Fibroblast of lung (primary cell): ENCODE measurements around the gene TBL3. TPM values are rescaled to one million over a fixed set of nuclear protein-coding genes. Genes with fewer than 3 reads are reported as not detected.

Experiments
- DNase-seq, 2 donors: peaks; one replicate each; pipeline versions ENCODE4 v3.0.0 to v3.0.0-alpha.2; 2010; ENCODE audit warnings: low read depth in 2 of 2
- H2AFZ ChIP-seq: 2 replicates; pipeline ENCODE4 v1.5.1; 2012; ENCODE audit warnings: low read length, control low read depth, inconsistent platforms
- H3K27ac ChIP-seq: 2 replicates; pipeline ENCODE4 v1.5.1; 2011; ENCODE audit warnings: low read length, control low read depth; ENCODE audit not compliant: insufficient read depth
- H3K27me3 ChIP-seq: 2 replicates; pipeline ENCODE4 v1.5.1; 2011; ENCODE audit warnings: mild to moderate bottlenecking, low read length; ENCODE audit not compliant: control insufficient read depth, insufficient read depth
- H3K36me3 ChIP-seq: 2 replicates; pipeline ENCODE4 v1.5.1; 2011; ENCODE audit warnings: low read length; ENCODE audit not compliant: control insufficient read depth, insufficient read depth
- H3K4me1 ChIP-seq: 2 replicates; pipeline ENCODE4 v1.5.1; 2011; ENCODE audit warnings: low read length; ENCODE audit not compliant: control insufficient read depth, insufficient read depth; ENCODE audit errors: extremely low read depth
- H3K4me2 ChIP-seq: 2 replicates; pipeline ENCODE4 v1.5.1; 2011; ENCODE audit warnings: low read length, control low read depth; ENCODE audit not compliant: insufficient read depth; ENCODE audit errors: extremely low read depth
- H3K4me3 ChIP-seq, 4 experiments: fragments of 200-600 bp in 1 of 4; sonication (generic) in 1 of 4; replicated peaks in 1 of 4; 2 replicates each; pipeline ENCODE4 v1.5.1; 2011 to 2016; ENCODE audit warnings: low read length in 4 of 4, low read depth in 3 of 4, mild to moderate bottlenecking in 3 of 4, control low read depth in 2 of 4, inconsistent platforms in 1 of 4, mixed read lengths in 1 of 4; ENCODE audit not compliant: insufficient read depth in 1 of 4; ENCODE audit errors: control extremely low read depth in 1 of 4
- H3K79me2 ChIP-seq: 2 replicates; pipeline ENCODE4 v1.5.1; 2012; ENCODE audit warnings: mild to moderate bottlenecking, low read length, inconsistent platforms; ENCODE audit not compliant: control insufficient read depth, insufficient read depth
- H3K9ac ChIP-seq: 2 replicates; pipeline ENCODE4 v1.5.1; 2011; ENCODE audit warnings: mild to moderate bottlenecking, low read length, control low read depth; ENCODE audit not compliant: insufficient read depth
- H3K9me3 ChIP-seq: 2 replicates; pipeline ENCODE4 v1.5.1; 2012; ENCODE audit warnings: low read depth, low read length; ENCODE audit not compliant: control insufficient read depth, insufficient read depth
- H4K20me1 ChIP-seq: 2 replicates; pipeline ENCODE4 v1.5.1; 2011; ENCODE audit warnings: low read length; ENCODE audit not compliant: control insufficient read depth, insufficient read depth; ENCODE audit errors: extremely low read depth
- CTCF ChIP-seq, 2 donors: IDR thresholded peaks in 1 of 2; conservative IDR thresholded peaks in 1 of 2; 1 replicate in 1 of 2; 2 replicates in 1 of 2; pipeline ENCODE4 v1.5.1; 2011 to 2012; ENCODE audit warnings: low read length in 2 of 2, control low read depth in 1 of 2, inconsistent platforms in 1 of 2, low read depth in 1 of 2, mild to moderate bottlenecking in 1 of 2
- EZH2 ChIP-seq: IDR thresholded peaks from 2 replicates; pipeline ENCODE4 v1.5.1; 2012; ENCODE audit warnings: low read length, control low read depth, mild to moderate bottlenecking; ENCODE audit errors: missing control alignments
- polyA plus RNA-seq, 2 donors: library from polyadenylated mRNA; depleted of rRNA in 1 of 2; stranded (reverse) in 1 of 2; unstranded in 1 of 2; fragments of >200 nt; gene quantifications; 2 replicates each; pipeline ENCODE4 v1.2.1, GENCODE V29; 2011 to 2012; ENCODE audit warnings: missing spikeins in 1 of 2
- total RNA-seq: library from RNA; depleted of rRNA; stranded (reverse); fragments of >200 nt; gene quantifications from 2 replicates; pipeline ENCODE4 v1.2.1, GENCODE V29; 2014

TBL3 gene
- total and polyA plus RNA-seq, 2 donors (not counting 1 experiment from before 2014, with no cell fraction given): 14.6 to 20.0 TPM

- Histone ChIP-seq H2AFZ (no peak overlapping the region), H3K4me2 (no peak overlapping the region), H3K4me1 (peaks cover 23% of the 10 kb centered on the region), H3K27me3 (peaks cover 4% of the 10 kb centered on the region), H3K36me3 (peaks cover 2% of the 10 kb centered on the region), H3K79me2 (peaks cover 4% of the 10 kb centered on the region), H3K27ac (no peak overlapping the region), H4K20me1 (no peaks in the 10 kb centered on the region), H3K9ac (no peak overlapping the region), H3K4me3 (no peak overlapping the region), H3K9me3 (no peaks in the 10 kb centered on the region)
- TF ChIP-seq EZH2: no peak
- TF ChIP-seq CTCF (conservative IDR thresholded peaks at IDR 0.05 in 1 of 2, IDR thresholded peaks at IDR 0.05 in 1 of 2; ENCODE audit: low read depth in 1 of 2, low read length in 2 of 2): no peak
- DNase-seq: no peak
Observed at GRCh38 chr16:2025251-2025650, 53.4 kb downstream of the TBL3 start.

GRCh38 chr16:2025878-2026460 lies 54.1 kb downstream of the TBL3 start:
- no peak overlapping the region for H2AFZ ChIP-seq
- H4K20me1 ChIP-seq: no peaks in the 10 kb centered on the region
- no peak overlapping the region for H3K4me2 ChIP-seq
- DNase-seq: no peak
- no peaks in the 10 kb centered on the region for H3K27me3 ChIP-seq
- peaks cover 2% of the 10 kb centered on the region for H3K36me3 ChIP-seq
- H3K79me2 ChIP-seq: peaks cover 4% of the 10 kb centered on the region
- no peak overlapping the region for H3K27ac ChIP-seq
- peaks cover 23% of the 10 kb centered on the region for H3K4me1 ChIP-seq
- peak overlapping the region in 2 of 4 experiments; percentile 14 to 49 for H3K4me3 ChIP-seq
- no peaks in the 10 kb centered on the region for H3K9me3 ChIP-seq
- TF ChIP-seq CTCF (conservative IDR thresholded peaks at IDR 0.05 in 1 of 2, IDR thresholded peaks at IDR 0.05 in 1 of 2; ENCODE audit: low read depth in 1 of 2, low read length in 2 of 2) (no peak), EZH2 (no peak)
- no peak overlapping the region for H3K9ac ChIP-seq

- Histone ChIP-seq H3K9ac (peak within 1 kb of the TSS; percentile 53), H3K4me1 (peaks cover 23% of the 10 kb centered on the region), H3K27ac (no peak within 1 kb of the TSS), H2AFZ (peak within 1 kb of the TSS; percentile 7), H3K4me2 (peak within 1 kb of the TSS; percentile 99), H3K27me3 (no peaks in the 10 kb centered on the region), H3K36me3 (peaks cover 2% of the 10 kb centered on the region), H3K79me2 (peaks cover 4% of the 10 kb centered on the region), H3K4me3 (peak within 1 kb of the TSS; percentile 56 to 82 (median 67)), H3K9me3 (no peaks in the 10 kb centered on the region), H4K20me1 (no peaks in the 10 kb centered on the region)
- DNase-seq: no peak
- no peak for TF ChIP-seq EZH2
- TF ChIP-seq CTCF (conservative IDR thresholded peaks at IDR 0.05 in 1 of 2, IDR thresholded peaks at IDR 0.05 in 1 of 2; ENCODE audit: low read depth in 1 of 2, low read length in 2 of 2): no peak
Observed at GRCh38 chr16:2026461-2027023, 54.7 kb downstream of the TBL3 start, which contains the start of gene NHERF2. Gene NHERF2, plus strand, starts transcription at chr16:2026902. Its CDS starts 104 bp downstream, at chr16:2027006.
